Testis (tissue), 3 donors: ENCODE measurements around the gene ACAD9. TPM values are rescaled to one million over a fixed set of nuclear protein-coding genes. Genes with fewer than 3 reads are reported as not detected.

Experiments used
- DNase-seq: peaks from one replicate; pipeline ENCODE4 v3.0.0-alpha.2; 2019
- H3K27ac ChIP-seq, 2 donors: fragments of 200-600 bp; sonication (generic); one replicate each; pipeline ENCODE4 v1.5.1; 2019
- H3K27me3 ChIP-seq: fragments of 200-600 bp; sonication (generic); one replicate; pipeline ENCODE4 v1.5.1; 2019
- H3K36me3 ChIP-seq: fragments of 200-600 bp; sonication (generic); one replicate; pipeline ENCODE4 v1.5.1; 2017; ENCODE audit warnings: low read depth; ENCODE audit errors: missing control alignments
- H3K4me1 ChIP-seq: fragments of 200-600 bp; sonication (generic); one replicate; pipeline ENCODE4 v1.5.1; 2019
- H3K4me3 ChIP-seq, 2 donors: fragments of 200-600 bp; sonication (generic); one replicate each; pipeline ENCODE4 v1.5.1; 2017 to 2019
- H3K9me3 ChIP-seq: fragments of 200-600 bp; sonication (generic); one replicate; pipeline ENCODE4 v1.5.1; 2017
- CTCF ChIP-seq, 3 experiments: fragments of 450-650 bp in 2 of 3; fragments of 200-600 bp in 1 of 3; sonication (generic) in 1 of 3; IDR thresholded peaks; one replicate each; pipeline ENCODE4 v1.5.1; 2016 to 2019; ENCODE audit warnings: antibody characterized with exemption in 3 of 3, mild to moderate bottlenecking in 2 of 3, moderate library complexity in 1 of 3
- POLR2A ChIP-seq: fragments of 450-650 bp; IDR thresholded peaks from one replicate; pipeline ENCODE4 v1.6.1; 2017; ENCODE audit warnings: antibody characterized with exemption, mild to moderate bottlenecking, moderate library complexity
- WGBS, 2 donors: methylation state at CpG; one replicate each; pipeline ENCODE4 v1.1.5; 2018; 5-methylcytosine and 5-hydroxymethylcytosine counted together
- intact Hi-C: fragments of 100-400 bp; cut with DNase I; formaldehyde crosslinking; loops from one replicate; pipeline ENCODE4 v1.15.1; 2023; ENCODE audit warnings: low total_unique reads
- polyA plus RNA-seq: library from polyadenylated mRNA; stranded (reverse); fragments of 350-450 nt; fragmentation: Illumina TruSeq; extraction: RNeasy Lipid Tissue Mini Kit (QIAGEN cat#74804); gene quantifications from one replicate; pipeline ENCODE4 v1.2.3, GENCODE V29; 2014; ENCODE audit warnings: low read depth, low replicate concordance; ENCODE audit not compliant: insufficient read depth
- total RNA-seq, 2 donors: library from RNA; depleted of rRNA; stranded (reverse); fragments of >200 nt; gene quantifications; one replicate each; pipeline ENCODE4 v1.2.3, GENCODE V29; 2016

Gene ACAD9
- total and polyA plus RNA-seq, 3 donors from 2014 or later, result 49.5 to 80.6 (median 80.4) TPM

- intact Hi-C loops, result no loop called here
- H3K4me1 ChIP-seq, result peaks cover 18% of the 10 kb centered on the region
- no peak overlapping the region for H3K27ac ChIP-seq
- no peak for DNase-seq
- H3K4me3 ChIP-seq, result no peak overlapping the region
- TF ChIP-seq CTCF (IDR thresholded peaks at IDR 0.05) (no peak), POLR2A (no peak)
- no peaks in the 10 kb centered on the region for H3K9me3 ChIP-seq
- H3K36me3 ChIP-seq, result no peaks in the 10 kb centered on the region
- H3K27me3 ChIP-seq, result no peaks in the 10 kb centered on the region
- WGBS, 2 donors, result 81 to 98% methylated on average over 4 of the region's 4 CpGs
These were observed 12.0 kb upstream of the ACAD9 start for GRCh38 chr3:128867200-128868125.

- Histone ChIP-seq H3K27me3 (no peaks in the 10 kb centered on the region), H3K9me3 (no peaks in the 10 kb centered on the region), H3K36me3 (no peaks in the 10 kb centered on the region), H3K4me1 (peaks cover 8% of the 10 kb centered on the region), H3K4me3 (no peak overlapping the region), H3K27ac (no peak overlapping the region)
- WGBS, 2 donors, result 81 to 90% methylated on average over 4 of the region's 4 CpGs
- no peak for TF ChIP-seq CTCF (IDR thresholded peaks at IDR 0.05)
- TF ChIP-seq POLR2A, result no peak
- intact Hi-C loops, result no loop called here
- DNase-seq, result peak; percentile 56
These were observed 9.1 kb upstream of the ACAD9 start for GRCh38 chr3:128870347-128870746.

GRCh38 chr3:128872282-128872681 lies 7.1 kb upstream of the ACAD9 start:
- Histone ChIP-seq H3K4me1 (peaks cover 2% of the 10 kb centered on the region), H3K27me3 (no peaks in the 10 kb centered on the region), H3K4me3 (no peak overlapping the region), H3K27ac (no peak overlapping the region), H3K9me3 (no peaks in the 10 kb centered on the region), H3K36me3 (no peaks in the 10 kb centered on the region)
- no peak for TF ChIP-seq POLR2A
- no peak for TF ChIP-seq CTCF (IDR thresholded peaks at IDR 0.05)
- DNase-seq, result no peak
- intact Hi-C loops, result no loop called here
- 89 to 97% methylated on average over 4 of the region's 4 CpGs for WGBS, 2 donors

GRCh38 chr3:128872744-128873143 lies 6.7 kb upstream of the ACAD9 start:
- no peak for TF ChIP-seq CTCF (IDR thresholded peaks at IDR 0.05)
- no peak for TF ChIP-seq POLR2A
- no peak for DNase-seq
- H3K9me3 ChIP-seq, result no peaks in the 10 kb centered on the region
- intact Hi-C loops, result no loop called here
- H3K27ac ChIP-seq, result no peak overlapping the region
- no peak overlapping the region for H3K4me3 ChIP-seq
- H3K27me3 ChIP-seq, result no peaks in the 10 kb centered on the region
- no peaks in the 10 kb centered on the region for H3K36me3 ChIP-seq
- H3K4me1 ChIP-seq, result peaks cover 2% of the 10 kb centered on the region
- 74 to 79% methylated on average over 8 of the region's 8 CpGs for WGBS, 2 donors
